WTC11 (cell line): ENCODE measurements around the gene LAMA5. TPM values are rescaled to one million over a fixed set of nuclear protein-coding genes. Genes with fewer than 3 reads are reported as not detected.

Experiments
- ATAC-seq: fragments of 200-7000 bp; cut with Tn5 transposase; 2 replicates; pipeline ENCODE4 v1.10.0; 2021; ENCODE audit warnings: mild to moderate bottlenecking, moderate library complexity
- CTCF ChIA-PET: fragments of 300-600 bp; sonication (Branson Sonifier 250); formaldehyde crosslinking; loops from one replicate; lab custom pipeline; 2021; ENCODE audit warnings: antibody characterized with exemption; lab: Charles Lee
- POLR2A ChIA-PET: fragments of 350-600 bp; sonication (Branson Sonifier 250); formaldehyde crosslinking; loops from one replicate; lab custom pipeline; 2021; ENCODE audit warnings: antibody characterized with exemption; lab: Charles Lee
- DNase-seq: peaks from one replicate; pipeline ENCODE4 v3.0.0; 2021; ENCODE audit warnings: low spot score
- H3K27ac Mint-ChIP-seq: 2 replicates; pipeline ENCODE4 v1.8.0; 2021; ENCODE audit warnings: mixed read lengths
- H3K27me3 Mint-ChIP-seq: 2 replicates; pipeline ENCODE4 v1.8.0; 2021; ENCODE audit warnings: low read depth, mild to moderate bottlenecking, moderate library complexity, mixed read lengths
- H3K36me3 Mint-ChIP-seq: 2 replicates; pipeline ENCODE4 v1.8.0; 2021; ENCODE audit warnings: mixed read lengths
- H3K4me1 Mint-ChIP-seq: 2 replicates; pipeline ENCODE4 v1.8.0; 2022; ENCODE audit warnings: mixed read lengths
- H3K4me3 Mint-ChIP-seq: 2 replicates; pipeline ENCODE4 v1.8.0; 2021; ENCODE audit warnings: mild to moderate bottlenecking, moderate library complexity, mixed read lengths
- H3K9me3 Mint-ChIP-seq: 2 replicates; pipeline ENCODE4 v1.8.0; 2021; ENCODE audit warnings: mixed read lengths
- AFF4 ChIP-seq: sonication (generic); formaldehyde crosslinking; IDR thresholded peaks from 2 replicates; pipeline ENCODE4 v1.8.1; 2023; ENCODE audit warnings: mild to moderate bottlenecking, missing genetic modification reagents, borderline replicate concordance
- AR ChIP-seq: fragments of 250-450 bp; sonication (Bioruptor Pico); IDR thresholded peaks from 2 replicates; pipeline ENCODE4 v1.9.0; 2021; ENCODE audit warnings: mild to moderate bottlenecking
- CTCF ChIP-seq: fragments of 200-600 bp; IDR thresholded peaks from 2 replicates; pipeline ENCODE4 v1.8.0; 2022; ENCODE audit warnings: antibody characterized with exemption
- EMX1 ChIP-seq: fragments of 250-450 bp; sonication (Bioruptor Pico); IDR thresholded peaks from 2 replicates; pipeline ENCODE4 v1.8.0; 2021; ENCODE audit warnings: mild to moderate bottlenecking
- ETV6 ChIP-seq: sonication (generic); formaldehyde crosslinking; IDR thresholded peaks from 2 replicates; pipeline ENCODE4 v1.8.1; 2022; ENCODE audit warnings: mild to moderate bottlenecking, missing genetic modification reagents
- FOXP1 ChIP-seq: sonication (generic); formaldehyde crosslinking; IDR thresholded peaks from 2 replicates; pipeline ENCODE4 v1.8.0; 2022; ENCODE audit warnings: missing genetic modification reagents, mild to moderate bottlenecking, moderate library complexity, borderline replicate concordance
- KAT7 ChIP-seq: sonication (generic); formaldehyde crosslinking; IDR thresholded peaks from 2 replicates; pipeline ENCODE4 v1.8.1; 2023; ENCODE audit warnings: missing genetic modification reagents, mild to moderate bottlenecking, borderline replicate concordance
- RELA ChIP-seq: sonication (generic); formaldehyde crosslinking; IDR thresholded peaks from 2 replicates; pipeline ENCODE4 v1.8.1; 2022; ENCODE audit warnings: missing genetic modification reagents, mild to moderate bottlenecking, borderline replicate concordance
- TEAD1 ChIP-seq: sonication (generic); formaldehyde crosslinking; IDR thresholded peaks from 2 replicates; pipeline ENCODE4 v1.8.0; 2022; ENCODE audit warnings: mild to moderate bottlenecking, missing genetic modification reagents
- ZNF121 ChIP-seq: sonication (generic); formaldehyde crosslinking; IDR thresholded peaks from 2 replicates; pipeline ENCODE4 v1.8.0; 2023; ENCODE audit warnings: missing genetic modification reagents
- ZNF219 ChIP-seq: sonication (generic); formaldehyde crosslinking; IDR thresholded peaks from 2 replicates; pipeline ENCODE4 v1.8.0; 2023; ENCODE audit warnings: missing genetic modification reagents, mild to moderate bottlenecking, borderline replicate concordance
- ZNF396 ChIP-seq: fragments of 250-450 bp; sonication (Bioruptor Pico); IDR thresholded peaks from 2 replicates; pipeline ENCODE4 v1.8.0; 2021; ENCODE audit warnings: mild to moderate bottlenecking, moderate library complexity, borderline replicate concordance
- ZNF532 ChIP-seq: fragments of 250-450 bp; sonication (Bioruptor Pico); IDR thresholded peaks from 2 replicates; pipeline ENCODE4 v1.9.0; 2021; ENCODE audit warnings: mild to moderate bottlenecking, borderline replicate concordance
- total RNA-seq: library from RNA; stranded (reverse); gene quantifications from 3 replicates; pipeline ENCODE4 v1.2.3, GENCODE V29; 2021
- TF ChIP-seq, protein P1 (sequence below): sonication (generic); formaldehyde crosslinking; IDR thresholded peaks from 2 replicates; pipeline ENCODE4 v1.8.0; 2022; ENCODE audit warnings: mild to moderate bottlenecking, missing genetic modification reagents
- TF ChIP-seq, protein P2 (sequence below): sonication (generic); formaldehyde crosslinking; IDR thresholded peaks from 2 replicates; pipeline ENCODE4 v1.8.1; 2022; ENCODE audit warnings: mild to moderate bottlenecking, moderate library complexity, missing genetic modification reagents
- TF ChIP-seq, protein P3 (sequence below): fragments of 250-450 bp; sonication (Bioruptor Pico); conservative IDR thresholded peaks from 2 replicates; pipeline ENCODE4 v1.9.0; 2021; ENCODE audit warnings: mild to moderate bottlenecking

The LAMA5 gene
- total RNA-seq, 1 experiment from 2014 or later: 329 TPM

- H3K27ac Mint-ChIP-seq: no peak overlapping the region
- POLR2A ChIA-PET: no interaction called here
- CTCF ChIA-PET: interaction anchor here (3.2 kb wide), 1 partner anchor 70 kb away, joined by 10 read pairs; no protein-coding TSS in a partner anchor
- ATAC-seq: no peak
- TF ChIP-seq AR (CRISPR knock-in tag) (no peak), ZNF219 (no peak), ZNF396 (CRISPR knock-in tag) (no peak), CTCF (no peak), ZNF532 (CRISPR knock-in tag) (no peak), FOXP1 (no peak), TEAD1 (CRISPR knock-in tag) (no peak), ZNF121 (CRISPR knock-in tag) (no peak), EMX1 (CRISPR knock-in tag) (no peak), KAT7 (no peak), ETV6 (CRISPR knock-in tag) (no peak), RELA (no peak), AFF4 (CRISPR knock-in tag) (no peak)
- TF ChIP-seq, protein P1, sequence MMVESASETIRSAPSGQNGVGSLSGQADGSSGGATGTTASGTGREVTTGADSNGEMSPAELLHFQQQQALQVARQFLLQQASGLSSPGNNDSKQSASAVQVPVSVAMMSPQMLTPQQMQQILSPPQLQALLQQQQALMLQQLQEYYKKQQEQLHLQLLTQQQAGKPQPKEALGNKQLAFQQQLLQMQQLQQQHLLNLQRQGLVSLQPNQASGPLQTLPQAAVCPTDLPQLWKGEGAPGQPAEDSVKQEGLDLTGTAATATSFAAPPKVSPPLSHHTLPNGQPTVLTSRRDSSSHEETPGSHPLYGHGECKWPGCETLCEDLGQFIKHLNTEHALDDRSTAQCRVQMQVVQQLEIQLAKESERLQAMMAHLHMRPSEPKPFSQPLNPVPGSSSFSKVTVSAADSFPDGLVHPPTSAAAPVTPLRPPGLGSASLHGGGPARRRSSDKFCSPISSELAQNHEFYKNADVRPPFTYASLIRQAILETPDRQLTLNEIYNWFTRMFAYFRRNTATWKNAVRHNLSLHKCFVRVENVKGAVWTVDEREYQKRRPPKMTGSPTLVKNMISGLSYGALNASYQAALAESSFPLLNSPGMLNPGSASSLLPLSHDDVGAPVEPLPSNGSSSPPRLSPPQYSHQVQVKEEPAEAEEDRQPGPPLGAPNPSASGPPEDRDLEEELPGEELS (CRISPR knock-in tag): no peak
- TF ChIP-seq, protein P2, sequence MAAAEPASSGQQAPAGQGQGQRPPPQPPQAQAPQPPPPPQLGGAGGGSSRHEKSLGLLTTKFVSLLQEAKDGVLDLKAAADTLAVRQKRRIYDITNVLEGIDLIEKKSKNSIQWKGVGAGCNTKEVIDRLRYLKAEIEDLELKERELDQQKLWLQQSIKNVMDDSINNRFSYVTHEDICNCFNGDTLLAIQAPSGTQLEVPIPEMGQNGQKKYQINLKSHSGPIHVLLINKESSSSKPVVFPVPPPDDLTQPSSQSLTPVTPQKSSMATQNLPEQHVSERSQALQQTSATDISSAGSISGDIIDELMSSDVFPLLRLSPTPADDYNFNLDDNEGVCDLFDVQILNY: no peak
- TF ChIP-seq, protein P3, sequence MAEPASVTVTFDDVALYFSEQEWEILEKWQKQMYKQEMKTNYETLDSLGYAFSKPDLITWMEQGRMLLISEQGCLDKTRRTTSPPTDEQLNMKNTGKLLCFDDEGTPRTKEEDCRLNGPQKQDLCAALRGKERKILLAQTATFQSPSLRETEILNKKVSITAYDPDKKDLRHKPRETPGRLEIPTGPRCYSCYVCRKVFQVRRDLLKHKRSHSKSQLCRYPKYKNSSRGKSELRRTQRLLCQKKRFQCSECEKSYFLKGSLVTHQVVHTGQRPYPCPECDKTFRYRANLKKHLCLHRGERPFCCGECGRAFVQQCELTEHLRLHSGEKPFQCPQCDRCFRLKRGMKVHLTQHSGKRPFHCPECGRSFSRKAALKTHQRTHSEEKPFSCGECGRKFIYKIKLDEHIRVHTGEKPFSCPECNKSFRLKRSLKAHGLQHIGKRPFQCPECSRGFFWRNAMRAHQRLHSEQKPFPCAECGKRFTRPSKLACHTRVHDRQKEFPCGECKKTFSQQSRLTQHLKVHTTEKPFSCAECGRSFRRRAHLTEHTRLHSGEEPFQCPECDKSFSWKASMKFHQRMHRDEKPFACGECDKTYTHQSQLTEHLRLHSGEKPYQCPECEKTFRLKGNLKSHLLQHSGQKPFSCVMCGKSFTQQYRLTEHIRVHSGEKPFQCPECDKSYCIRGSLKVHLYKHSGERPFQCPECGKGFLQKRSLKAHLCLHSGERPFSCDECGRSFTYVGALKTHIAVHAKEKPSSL (CRISPR knock-in tag): no peak
- H3K4me3 Mint-ChIP-seq: no peak overlapping the region
- H3K36me3 Mint-ChIP-seq: peaks cover 32% of the 10 kb centered on the region
- H3K27me3 Mint-ChIP-seq: no peaks in the 10 kb centered on the region
- DNase-seq: no peak
- H3K4me1 Mint-ChIP-seq: no peaks in the 10 kb centered on the region
- no peaks in the 10 kb centered on the region for H3K9me3 Mint-ChIP-seq
Observed at GRCh38 chr20:62312662-62312977, 54.5 kb downstream of the LAMA5 start.
